AG09319 (cell line): Measurements from ENCODE around the gene KIRREL3.

Source experiments
- DNase-seq: peaks from one replicate; pipeline ENCODE4 v3.0.0-alpha.2; 2010; ENCODE audit warnings: low read depth; ENCODE audit errors: extremely low read depth
- CTCF ChIP-seq: IDR thresholded peaks from 2 replicates; pipeline ENCODE4 v1.5.1; 2011; ENCODE audit warnings: low read depth, mild to moderate bottlenecking, inconsistent platforms, low read length, moderate library complexity

KIRREL3 gene

GRCh38 chr11:126701520-126701897 is 299.1 kb downstream of the KIRREL3 start:
- TF ChIP-seq CTCF = no peak

GRCh38 chr11:126700768-126701519 is 299.6 kb downstream of the KIRREL3 start:
- DNase-seq = no peak
- TF ChIP-seq CTCF = no peak

More at GRCh38 chr11:126701520-126701897, 299.1 kb downstream of the KIRREL3 start:
- no peak for DNase-seq

- TF ChIP-seq CTCF = no peak
- no peak for DNase-seq
These were observed 302.0 kb downstream of the KIRREL3 start for GRCh38 chr11:126698576-126698975.

- DNase-seq = no peak
- no peak for TF ChIP-seq CTCF
These were observed 302.6 kb downstream of the KIRREL3 start for GRCh38 chr11:126697936-126698335.

GRCh38 chr11:126696982-126697381 is 303.6 kb downstream of the KIRREL3 start:
- no peak for DNase-seq
- no peak for TF ChIP-seq CTCF

- no peak for DNase-seq
- no peak for TF ChIP-seq CTCF
These were observed 305.3 kb downstream of the KIRREL3 start for GRCh38 chr11:126695293-126695692.

- DNase-seq = no peak
These were observed 306.4 kb downstream of the KIRREL3 start for GRCh38 chr11:126694065-126694625.

More at GRCh38 chr11:126694065-126694625, 306.4 kb downstream of the KIRREL3 start:
- no peak for TF ChIP-seq CTCF
